Stimulated activated CD8-positive, alpha-beta memory T cell treated with anti-CD3 and anti-CD28 coated beads, Interleukin-7, amount 100 ng/mL, for 48 hours (primary cell): ENCODE data around the gene SPATS1.
A peak's percentile ranks its signal among the peaks of the same experiment; 100 is the strongest.

Experiments
- DNase-seq, 2 donors: peaks; one replicate each; pipeline ENCODE4 v3.0.0-alpha.2; 2020; ENCODE audit warnings: low read depth in 1 of 2; ENCODE audit errors: extremely low read depth in 1 of 2

The SPATS1 gene

GRCh38 chr6:44386364-44386928 is 44.0 kb downstream of the SPATS1 start:
- DNase-seq: no peak

- DNase-seq: no peak
These were observed 44.5 kb downstream of the SPATS1 start for GRCh38 chr6:44386929-44387345.

GRCh38 chr6:44387346-44388134 is 45.1 kb downstream of the SPATS1 start, which contains the start of gene CDC5L:
CDC5L (plus strand) TSS chr6:44387706; CDS start chr6:44387824, 118 bp downstream.
- DNase-seq: peak; percentile 85 to 94

GRCh38 chr6:44388135-44388487 is 45.7 kb downstream of the SPATS1 start:
- no peak for DNase-seq

- DNase-seq: no peak
These were observed 46.4 kb downstream of the SPATS1 start for GRCh38 chr6:44388887-44389286.

- no peak for DNase-seq
These were observed 47.8 kb downstream of the SPATS1 start for GRCh38 chr6:44390158-44390683.
